NCI-H128 (cell line): ENCODE measurements around the gene CCDC30.

Source experiments
- DNase-seq: peaks from one replicate; lab custom pipeline; 2025; ENCODE audit not compliant: unreplicated experiment; lab: John Stamatoyannopoulos, UW

CCDC30 gene

DNA sequence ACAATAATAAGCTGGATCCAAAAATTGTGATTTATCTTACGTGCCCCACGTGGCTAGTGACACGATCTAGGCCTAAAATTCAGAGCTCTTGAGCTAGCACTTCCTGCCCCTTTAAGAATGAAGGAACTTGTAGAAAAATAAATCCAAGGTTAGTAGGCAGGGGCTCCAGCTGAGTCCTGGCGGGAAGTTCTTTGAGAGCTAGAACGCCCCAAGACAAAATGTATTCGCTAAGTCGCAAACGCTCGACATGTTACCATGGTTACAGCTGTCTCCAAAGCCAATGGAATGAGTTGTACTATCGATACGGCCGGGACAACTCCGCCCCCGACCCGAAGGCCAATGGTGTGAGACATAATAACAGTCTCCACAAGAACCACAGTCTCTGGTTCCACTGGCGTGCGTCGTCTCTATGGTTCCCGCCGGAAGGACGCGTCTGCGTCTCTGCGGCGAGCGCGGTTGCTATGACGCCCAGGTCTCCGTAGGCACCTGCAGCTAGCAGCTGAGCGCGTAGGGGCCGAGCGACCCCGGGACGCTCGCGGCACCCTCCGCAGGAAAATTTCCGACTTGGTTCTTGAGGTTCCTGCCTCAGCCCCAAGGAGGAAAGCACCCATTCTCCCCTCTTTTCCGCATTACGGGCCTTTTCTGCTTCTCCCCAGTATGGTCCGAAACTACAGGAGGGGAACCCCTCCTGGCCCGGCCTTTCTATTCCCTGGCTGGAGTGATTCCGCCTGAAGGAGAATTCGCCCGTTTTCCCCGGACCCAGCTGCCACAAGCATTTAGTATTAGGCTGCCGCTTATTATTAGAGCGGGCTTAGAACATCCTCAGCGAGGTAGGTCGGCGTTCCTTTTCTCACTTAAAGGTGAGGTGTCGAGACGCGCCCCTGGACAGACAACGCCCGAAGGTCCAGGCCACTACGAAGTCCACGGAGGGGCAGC is at the start of gene CCDC30:
TSS of gene CCDC30 (plus strand) at position 459 of the 936 bp plus-strand sequence. CDS start 17,266 bp downstream, outside the sequence.
- DNase-seq: peak; percentile 100

- no peak for DNase-seq
Measured at GRCh38 chr1:42414551-42415496, 48.3 kb upstream of the CCDC30 start.

- no peak for DNase-seq
Measured at GRCh38 chr1:42417166-42417565, 45.9 kb upstream of the CCDC30 start.

DNA sequence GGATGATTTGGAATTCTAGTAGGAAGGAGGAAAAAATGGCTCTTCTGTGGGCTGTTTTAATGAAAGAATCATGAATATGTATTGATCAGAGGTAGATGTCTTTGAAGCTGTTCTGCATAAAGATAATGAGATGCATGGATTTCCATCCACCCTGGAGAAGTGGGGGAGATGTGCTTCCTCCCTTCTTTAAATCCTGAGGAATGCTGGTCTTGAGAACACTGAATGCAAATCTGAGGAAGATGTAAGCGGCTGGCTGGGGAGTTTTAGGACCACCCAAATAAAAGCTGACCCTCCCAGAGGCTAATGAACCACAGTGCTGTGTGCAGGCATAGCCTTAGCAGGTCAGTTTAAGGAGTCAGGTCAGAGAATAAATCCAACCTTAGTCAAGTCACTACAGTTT is 44.6 kb upstream of the CCDC30 start:
- no peak for DNase-seq

DNA sequence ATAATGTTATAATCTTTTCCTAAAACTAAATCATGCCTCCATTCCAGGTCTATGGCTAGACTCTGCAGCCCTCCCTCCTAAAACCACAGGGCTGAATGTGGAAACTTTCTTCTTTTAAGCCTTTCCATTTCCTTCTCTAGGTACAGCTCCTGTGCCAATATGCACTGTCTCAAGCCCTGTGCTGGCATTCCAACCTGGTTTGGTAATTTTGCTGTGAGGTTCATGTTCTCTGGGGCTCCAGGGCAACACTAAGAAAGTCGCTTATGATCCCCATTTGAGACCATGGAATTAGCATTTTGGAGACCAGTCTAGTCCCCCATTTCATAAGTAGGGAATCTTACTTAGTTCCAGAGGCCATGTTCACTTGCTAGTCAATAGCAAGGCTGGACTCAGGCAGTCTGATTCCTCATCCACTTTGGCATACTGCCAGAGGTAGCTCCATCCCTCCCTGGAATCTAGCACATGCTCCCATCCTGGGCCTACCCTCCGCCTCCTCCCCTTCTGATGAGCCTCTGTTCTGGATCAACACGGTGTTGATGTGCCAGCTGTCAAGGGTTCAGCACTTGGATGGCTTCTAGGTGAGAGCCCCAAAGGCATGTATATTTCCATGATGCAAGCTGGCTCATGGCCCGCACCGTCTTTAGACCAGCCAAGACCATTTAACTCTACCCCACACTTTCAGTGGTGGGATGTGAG is 43.8 kb upstream of the CCDC30 start:
- no peak for DNase-seq

GRCh38 chr1:42420121-42420520 is 43.0 kb upstream of the CCDC30 start:
- DNase-seq: no peak

DNA sequence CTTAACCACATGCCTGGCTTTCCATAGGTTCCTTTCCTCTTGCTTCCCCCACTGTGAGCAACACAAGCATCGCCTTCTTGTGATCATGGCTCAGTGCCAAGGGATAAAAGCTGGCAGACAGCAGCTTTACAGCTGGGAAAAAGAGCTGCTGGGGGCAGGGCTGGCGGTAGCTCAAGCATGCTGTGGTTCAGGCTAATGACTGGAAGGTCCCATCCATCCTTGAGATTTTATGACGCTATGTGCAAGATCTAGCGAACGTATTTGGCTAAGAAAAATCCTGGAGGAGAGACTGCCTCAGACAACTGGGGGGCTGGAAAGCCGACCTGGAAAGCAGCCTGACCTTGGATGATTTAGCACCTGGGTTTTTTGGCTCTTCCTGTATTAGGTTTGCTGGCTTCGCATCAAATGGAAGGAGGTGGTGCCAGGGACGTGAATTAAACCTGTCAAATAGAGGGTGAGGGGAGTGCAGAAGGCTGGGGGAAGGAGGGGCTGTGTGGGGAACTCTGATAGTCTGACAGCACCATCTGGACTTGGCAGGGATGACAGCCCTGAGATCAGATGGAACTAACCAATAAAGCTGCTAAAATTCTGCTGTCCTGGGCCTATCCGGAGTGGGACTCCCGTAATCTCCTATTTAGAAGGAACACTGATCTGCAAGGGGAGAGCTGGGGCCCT is 42.0 kb upstream of the CCDC30 start:
- DNase-seq: peak; percentile 94

- DNase-seq: peak; percentile 70
Measured at GRCh38 chr1:42422737-42423136, 40.3 kb upstream of the CCDC30 start.

DNA sequence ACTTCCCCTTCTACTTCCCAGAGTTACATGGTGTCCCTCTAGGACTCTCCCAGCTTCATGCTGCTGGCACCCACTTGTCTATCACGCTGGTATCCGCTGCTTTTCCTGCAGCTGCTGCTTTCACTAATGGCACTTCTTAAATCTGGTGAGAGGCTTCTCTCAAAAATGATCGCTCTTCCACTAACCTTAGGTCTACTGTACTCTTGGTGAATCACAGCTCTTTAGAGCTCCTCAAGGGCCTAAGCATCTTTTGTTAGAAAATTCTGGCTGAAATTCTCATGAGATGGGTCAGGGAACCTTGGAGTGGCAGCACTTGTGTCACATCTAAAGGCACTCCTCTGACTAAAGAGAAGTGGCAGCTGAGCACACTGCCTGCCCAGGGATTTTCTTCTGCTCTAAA is 39.4 kb upstream of the CCDC30 start:
- DNase-seq: peak; percentile 38

DNA sequence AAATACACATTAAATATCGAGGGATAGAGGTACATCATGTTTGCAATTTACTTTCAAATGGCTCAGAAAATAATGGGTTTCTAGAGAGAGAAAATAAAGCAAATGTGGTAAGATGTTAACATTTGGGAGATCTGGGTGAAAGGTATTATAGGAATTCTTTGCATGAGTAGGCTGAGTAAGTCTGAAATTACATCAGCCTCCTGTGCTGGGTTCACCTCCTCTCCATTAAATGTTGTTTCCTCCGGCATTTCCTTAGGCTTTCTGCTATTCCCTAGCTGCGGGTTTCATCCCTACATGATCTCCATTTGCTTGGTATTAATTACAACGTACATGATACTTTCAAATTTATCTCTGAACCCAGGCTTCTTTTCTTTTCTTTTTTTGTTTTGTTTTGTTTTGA is 38.9 kb upstream of the CCDC30 start:
- no peak for DNase-seq

DNA sequence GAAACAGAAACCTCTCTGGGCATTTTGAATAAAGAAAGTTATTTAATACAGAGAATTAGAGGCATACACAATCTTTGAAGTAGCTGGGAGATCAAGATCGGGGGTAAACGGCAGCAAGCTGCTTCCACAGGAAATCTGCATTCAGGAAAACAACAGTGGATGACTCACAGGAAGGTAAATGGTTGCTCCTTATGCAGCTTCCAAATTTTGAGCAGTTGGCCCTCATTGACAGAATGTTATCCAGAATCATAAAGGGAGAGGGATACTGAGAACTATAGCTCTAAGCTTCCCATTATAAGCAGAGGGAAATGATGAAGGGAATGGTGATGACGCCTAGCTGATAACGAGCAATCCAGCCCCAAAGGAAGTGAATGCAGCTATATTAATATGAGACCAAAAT is 35.8 kb upstream of the CCDC30 start:
- no peak for DNase-seq

GRCh38 chr1:42429603-42430002 is 33.5 kb upstream of the CCDC30 start:
- DNase-seq: no peak

- no peak for DNase-seq
Measured at GRCh38 chr1:42430286-42431135, 32.6 kb upstream of the CCDC30 start.

DNA sequence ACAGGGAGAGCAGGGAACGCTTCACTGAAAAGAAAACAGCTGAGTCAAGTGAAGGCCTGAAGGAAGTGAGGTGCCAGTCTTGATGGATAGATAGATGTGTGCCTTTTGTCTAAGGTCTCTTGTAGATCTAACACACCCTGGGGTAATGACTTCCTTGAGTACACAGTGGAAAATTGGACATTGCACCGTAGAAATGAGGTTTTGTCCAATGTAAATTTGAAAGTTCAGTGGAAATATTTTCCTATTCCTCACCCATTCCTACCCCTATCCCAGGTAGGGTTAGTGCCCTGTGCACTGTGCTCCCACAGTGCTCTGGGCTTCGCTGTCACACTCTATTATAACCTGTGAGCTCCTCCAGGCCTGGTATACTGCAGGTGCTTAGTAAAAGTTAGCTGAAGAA is 31.6 kb upstream of the CCDC30 start:
- DNase-seq: no peak

- DNase-seq: no peak
Measured at GRCh38 chr1:42432714-42433113, 30.4 kb upstream of the CCDC30 start.

- DNase-seq: no peak
Measured at GRCh38 chr1:42433369-42433768, 29.7 kb upstream of the CCDC30 start.

DNA sequence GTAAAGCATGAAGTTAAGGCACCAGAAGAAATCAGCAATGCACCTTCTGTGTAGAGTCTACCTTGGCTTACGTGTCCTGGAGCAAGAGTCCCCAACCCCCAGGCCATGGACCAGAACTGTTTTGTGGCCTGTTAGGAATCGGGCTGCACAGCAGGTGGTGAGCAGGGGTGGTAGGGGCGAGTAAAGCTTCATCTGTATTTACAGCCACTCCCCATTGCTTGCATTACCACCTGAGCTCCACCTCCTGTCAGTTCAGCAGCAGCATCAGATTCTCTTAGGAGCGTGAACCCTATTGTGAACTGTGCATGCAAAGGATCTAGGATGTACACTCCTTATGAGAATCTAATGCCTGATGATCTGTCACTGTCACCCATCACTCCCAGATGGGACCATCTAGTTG is 28.7 kb upstream of the CCDC30 start:
- DNase-seq: no peak

GRCh38 chr1:42439940-42440339 is 23.1 kb upstream of the CCDC30 start:
- DNase-seq: no peak

GRCh38 chr1:42442662-42443061 is 20.4 kb upstream of the CCDC30 start:
- DNase-seq: no peak

- DNase-seq: no peak
Measured at GRCh38 chr1:42449256-42449655, 13.8 kb upstream of the CCDC30 start.
